GM15510 (cell line): ENCODE results near the gene WWOX.

ENCODE experiments used
- POLR2A ChIP-seq: IDR thresholded peaks from 3 replicates; pipeline ENCODE4 v1.6.1; 2011; ENCODE audit warnings: borderline replicate concordance; ENCODE audit not compliant: insufficient read length; ENCODE audit errors: extremely low read depth

The WWOX gene

DNA sequence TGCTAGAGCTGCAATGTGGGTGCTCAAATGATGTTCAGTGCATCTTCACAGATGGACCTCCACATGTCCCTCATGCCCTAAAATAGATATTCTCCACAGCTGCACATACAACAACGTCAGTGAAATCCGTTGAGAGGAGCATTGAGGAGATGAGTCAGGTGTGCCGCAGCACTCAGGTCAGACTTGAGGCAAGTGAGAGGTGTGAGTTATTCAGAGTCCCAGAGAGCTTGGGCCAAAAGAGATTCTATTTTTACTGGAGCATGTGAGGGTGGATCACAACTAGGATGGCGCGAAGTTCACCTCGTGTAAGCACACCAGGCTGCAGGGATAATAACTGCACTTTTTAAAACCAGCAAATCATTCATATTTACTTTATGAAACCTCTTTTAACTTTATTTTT lies 855.8 kb downstream of the WWOX start:
- TF ChIP-seq POLR2A, result no peak

DNA sequence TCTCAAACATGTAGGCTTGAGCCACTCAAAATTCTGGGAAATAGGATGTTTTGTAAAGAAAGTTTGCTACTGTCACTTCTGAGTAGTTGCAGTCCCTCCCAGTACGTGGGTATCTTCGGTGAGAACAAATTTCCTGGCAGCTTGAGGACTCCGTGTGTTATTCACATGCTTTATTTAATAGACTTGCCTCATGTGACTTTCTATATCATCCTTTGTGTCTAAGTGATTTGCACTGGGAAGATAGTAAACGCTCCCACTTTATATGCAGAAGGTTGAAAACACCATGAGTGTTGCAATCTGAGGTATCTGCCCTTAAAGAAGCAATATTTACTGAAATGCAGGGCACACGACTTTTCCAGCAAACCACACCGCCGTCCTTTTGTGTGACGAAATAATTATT lies 857.4 kb downstream of the WWOX start:
- TF ChIP-seq POLR2A, result no peak

DNA sequence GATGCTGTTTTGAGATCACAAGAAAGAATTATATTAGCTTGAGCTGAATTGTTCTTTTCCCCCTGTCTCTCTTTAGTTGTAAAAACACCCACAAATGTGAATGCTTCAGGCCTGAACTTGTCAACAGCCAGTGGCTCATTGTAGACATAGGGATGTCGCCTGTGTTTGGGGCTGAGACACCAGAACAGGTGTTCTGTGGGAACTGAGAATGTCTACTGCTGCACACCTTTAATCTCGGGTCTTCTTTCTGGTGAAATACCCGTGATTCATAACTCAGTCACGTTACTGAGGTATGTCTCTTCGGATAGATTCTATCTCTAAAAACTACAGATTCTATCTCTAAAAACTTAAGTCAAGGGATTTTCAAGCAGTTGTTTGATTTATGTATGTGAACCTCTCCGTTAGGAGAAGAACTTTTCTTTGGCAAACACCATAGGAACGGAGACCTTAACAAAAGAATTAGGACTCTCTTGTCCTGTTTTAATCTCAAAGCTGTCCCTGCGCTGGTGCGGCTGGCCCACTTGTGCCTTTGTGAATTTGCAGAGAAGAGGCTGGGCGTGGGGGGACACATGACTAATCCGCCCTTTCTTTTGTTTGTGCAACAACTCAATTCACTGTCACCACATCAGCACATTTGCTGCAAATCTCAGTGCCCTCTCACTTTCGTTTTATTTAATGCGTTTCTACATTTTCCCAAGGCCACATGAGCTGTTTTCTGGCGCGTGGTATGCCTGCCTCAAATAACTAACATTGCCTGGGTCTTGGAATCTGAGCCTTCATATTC lies 858.1 kb downstream of the WWOX start:
- no peak for TF ChIP-seq POLR2A

DNA sequence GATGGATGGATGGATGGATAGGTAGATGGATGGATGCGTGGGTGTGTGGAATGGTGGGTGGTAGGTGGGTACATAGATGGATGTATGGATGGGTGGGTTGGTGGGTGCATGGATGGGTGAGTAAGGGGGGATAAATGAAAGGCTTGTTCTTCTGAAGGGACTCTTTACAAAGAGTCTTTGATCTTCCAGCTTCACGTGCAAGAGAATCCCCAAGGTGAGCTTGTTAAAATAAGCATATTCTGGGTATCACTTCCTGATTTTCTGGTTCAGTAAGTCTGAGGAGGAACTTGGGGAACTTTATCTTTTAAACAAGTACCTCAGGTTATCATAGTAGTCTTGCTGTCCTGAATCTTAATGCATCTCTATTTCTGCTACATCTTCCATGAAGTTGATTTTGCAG lies 862.0 kb downstream of the WWOX start:
- TF ChIP-seq POLR2A, result no peak

DNA sequence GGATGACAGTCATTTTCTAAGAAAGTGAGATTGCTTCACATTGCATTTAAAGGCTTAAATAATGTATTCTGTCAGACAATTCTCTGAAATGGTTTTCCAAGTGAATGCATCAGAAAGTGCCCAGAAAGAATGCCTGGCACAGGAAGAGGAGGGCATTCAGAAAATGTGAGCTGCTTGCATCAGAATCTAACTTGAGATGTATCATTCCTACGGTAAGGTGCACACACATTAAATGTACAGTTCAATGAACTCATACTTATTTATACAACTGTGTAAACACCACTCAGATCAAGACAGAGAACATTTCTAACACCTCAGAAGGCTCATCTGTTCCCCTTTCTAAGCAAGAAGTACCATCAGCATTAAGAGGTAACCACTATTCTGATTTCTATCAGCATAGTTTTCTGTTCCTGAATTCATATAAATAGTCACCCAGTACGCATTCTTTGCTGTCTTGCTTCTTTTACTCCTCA lies 863.0 kb downstream of the WWOX start:
- no peak for TF ChIP-seq POLR2A

DNA sequence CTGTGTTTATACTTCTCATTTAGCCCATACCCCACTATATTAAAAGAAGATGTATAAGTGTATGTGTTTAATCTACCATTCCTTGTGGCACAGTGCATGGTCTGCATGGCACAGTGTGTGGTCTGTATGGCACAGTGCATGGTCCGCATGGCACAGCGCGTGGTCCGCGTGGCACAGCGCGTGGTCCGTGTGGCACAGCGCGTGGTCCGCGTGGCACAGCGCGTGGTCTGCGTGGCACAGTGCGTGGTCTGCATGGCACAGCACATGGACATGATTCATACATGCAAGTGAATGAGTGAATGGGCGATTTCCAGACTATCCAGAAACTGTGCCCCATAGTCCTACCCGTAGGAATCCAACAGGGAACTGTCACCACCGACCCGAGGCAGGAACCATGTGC lies 868.5 kb downstream of the WWOX start:
- TF ChIP-seq POLR2A, result no peak

DNA sequence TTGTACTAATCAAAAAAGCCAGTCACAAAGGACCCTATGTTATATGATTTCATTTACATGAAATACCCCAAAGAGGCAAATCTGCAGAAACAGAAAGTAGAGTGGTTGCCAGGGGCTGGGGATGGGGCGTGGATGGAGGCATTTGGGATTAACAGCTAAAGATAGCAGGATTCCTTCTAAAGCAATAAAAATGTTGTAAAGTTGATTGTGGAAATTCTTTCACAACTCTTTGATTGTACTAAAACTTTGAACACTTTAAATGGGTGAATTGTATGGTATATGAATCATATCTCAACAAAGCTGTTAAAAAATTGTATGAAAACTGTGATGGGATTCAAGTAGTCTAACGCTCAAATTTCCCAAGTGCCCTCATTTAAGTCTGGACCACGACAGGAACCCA lies 870.3 kb downstream of the WWOX start:
- no peak for TF ChIP-seq POLR2A

DNA sequence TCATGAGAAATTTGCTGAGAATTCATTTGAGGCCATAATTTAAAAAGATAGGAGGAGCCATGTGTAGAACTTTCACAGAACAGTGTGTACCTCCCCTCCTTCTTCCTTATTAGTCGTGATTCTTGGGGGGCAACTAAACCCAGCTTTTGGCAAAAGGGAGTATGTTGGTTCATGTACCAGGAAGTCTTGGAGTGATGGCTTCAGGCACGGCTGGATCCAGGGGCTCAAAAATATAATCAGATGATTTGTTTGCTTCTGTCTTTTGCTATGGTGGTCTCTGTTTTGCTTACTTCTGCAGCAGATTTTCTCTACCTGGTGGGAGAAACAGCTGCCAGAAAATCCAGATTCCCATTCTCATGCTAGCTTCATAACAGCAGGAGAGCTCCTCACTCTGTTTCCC lies 871.2 kb downstream of the WWOX start:
- no peak for TF ChIP-seq POLR2A

DNA sequence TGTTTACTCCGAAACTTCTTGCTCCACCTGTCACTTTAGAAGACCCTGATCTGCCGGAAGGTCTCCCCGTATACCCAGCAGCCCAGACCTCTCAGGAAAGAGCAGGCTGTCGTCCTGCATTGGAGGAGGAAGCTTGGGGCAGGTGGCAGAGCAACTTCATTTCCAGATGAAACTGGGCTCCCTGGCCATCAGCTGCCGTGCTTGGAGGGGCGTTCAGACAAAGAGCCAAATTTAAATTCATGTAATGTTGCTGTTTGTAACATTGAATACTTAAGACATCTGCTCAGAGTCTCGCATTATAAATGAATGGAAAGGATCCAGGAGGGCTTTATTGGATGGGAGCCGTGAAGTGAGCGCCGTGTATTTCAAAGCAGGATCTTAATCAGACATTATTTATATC lies 872.6 kb downstream of the WWOX start:
- TF ChIP-seq POLR2A, result no peak

DNA sequence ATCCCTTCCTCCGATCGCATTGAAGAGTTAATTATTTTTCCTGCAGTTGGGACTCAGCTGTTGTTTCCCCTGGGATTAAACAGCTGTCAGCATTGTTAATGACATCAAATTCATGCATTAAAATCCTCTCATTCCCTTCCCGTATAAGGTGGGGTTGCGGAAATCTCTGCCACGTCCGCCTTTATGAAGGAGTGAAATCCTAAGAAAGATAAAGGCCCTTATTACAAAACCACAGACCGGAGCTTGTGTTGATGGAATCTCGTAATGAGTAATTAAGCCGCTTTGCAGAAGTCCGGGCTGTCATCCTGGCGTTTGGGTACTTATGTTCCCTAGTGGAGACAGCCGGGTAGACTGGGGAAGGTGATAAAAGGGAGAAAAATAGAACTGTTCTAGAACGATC lies 873.5 kb downstream of the WWOX start:
- TF ChIP-seq POLR2A, result no peak

DNA sequence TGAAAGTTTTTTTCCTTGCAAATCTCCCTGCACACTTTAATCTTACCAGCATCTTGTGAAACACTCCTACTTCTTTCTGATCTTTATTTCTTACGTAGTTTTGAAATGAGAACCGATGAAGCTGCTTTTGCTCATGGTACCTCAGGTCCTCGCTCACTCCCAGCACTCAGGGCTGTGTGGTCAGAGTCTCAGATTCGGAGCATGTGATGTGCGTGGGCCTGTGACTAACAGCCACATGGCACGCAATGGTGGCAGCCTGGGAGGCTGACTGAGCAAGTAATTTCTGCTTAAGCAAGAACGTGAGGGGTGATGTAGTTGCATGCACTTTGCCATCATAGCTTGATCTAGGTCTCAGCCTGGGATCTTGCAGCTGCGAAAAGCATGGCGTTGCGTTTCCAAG lies 876.8 kb downstream of the WWOX start:
- no peak for TF ChIP-seq POLR2A

DNA sequence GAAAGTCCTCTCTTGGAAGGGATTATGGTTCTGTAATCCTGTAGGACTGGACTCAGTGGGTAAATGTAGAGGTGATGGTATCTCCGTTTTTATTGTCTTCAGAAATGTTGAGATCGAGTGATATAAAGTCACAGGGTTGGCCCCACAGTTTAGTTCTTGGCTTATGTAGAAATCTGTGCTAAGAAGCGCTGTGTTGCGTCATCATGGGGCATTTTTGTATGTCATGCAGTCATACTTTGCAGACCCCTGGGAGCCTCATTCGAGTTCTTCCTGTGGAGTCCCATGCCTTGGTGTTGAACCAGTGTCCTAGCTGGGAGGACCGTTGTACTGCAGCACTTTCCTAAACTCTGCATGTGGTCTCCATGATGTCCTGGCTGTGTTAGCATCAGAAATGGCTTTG lies 881.4 kb downstream of the WWOX start:
- TF ChIP-seq POLR2A, result no peak

DNA sequence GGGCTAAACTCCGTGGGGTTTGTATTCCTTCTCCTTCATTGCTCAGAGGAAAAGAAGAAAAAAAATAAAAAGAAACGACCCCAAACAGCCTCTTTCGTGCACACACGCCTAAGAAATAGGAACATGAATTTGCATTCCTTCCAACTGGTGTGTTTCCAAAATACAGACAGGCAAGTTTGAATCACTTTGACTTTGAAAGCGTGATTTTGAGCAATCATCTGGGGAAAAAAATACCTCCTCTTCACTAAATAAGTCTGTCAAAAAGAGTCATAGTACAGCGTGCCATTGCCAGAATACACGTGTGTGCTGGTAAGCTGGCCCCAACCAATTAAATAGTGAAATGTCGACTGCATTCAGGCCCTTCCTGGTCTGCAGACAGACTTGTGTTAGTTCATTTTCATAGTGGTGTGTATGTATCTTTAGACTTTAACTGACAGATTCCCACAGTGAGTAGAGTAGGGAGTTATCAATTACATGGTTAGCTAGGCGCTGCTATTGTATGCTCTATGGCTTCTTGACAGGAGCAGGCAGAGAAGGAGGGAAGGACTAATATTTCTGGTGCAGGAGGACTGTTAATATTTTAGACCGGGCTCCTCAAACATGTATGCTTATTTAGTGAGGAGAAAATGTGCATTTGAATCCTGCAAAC lies 882.8 kb downstream of the WWOX start:
- TF ChIP-seq POLR2A, result no peak

DNA sequence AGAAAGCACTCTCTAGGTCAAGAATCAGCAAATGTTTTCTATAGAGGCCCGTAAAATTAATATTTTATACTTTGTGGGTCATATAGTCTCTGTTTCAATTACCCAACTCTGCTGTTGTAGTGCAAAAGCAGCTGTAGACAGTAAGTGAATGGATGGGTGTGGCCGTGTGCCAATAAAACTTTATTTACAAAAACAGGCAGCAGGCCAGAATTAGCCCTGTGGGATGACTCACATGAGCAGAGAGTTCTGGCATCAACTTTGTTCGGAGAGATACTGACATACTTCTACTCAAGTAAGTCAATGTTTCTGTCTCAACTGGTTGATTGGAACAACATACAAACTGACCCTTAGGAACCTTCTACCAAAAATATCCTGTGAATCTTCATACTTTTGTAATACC lies 884.9 kb downstream of the WWOX start:
- TF ChIP-seq POLR2A, result no peak

DNA sequence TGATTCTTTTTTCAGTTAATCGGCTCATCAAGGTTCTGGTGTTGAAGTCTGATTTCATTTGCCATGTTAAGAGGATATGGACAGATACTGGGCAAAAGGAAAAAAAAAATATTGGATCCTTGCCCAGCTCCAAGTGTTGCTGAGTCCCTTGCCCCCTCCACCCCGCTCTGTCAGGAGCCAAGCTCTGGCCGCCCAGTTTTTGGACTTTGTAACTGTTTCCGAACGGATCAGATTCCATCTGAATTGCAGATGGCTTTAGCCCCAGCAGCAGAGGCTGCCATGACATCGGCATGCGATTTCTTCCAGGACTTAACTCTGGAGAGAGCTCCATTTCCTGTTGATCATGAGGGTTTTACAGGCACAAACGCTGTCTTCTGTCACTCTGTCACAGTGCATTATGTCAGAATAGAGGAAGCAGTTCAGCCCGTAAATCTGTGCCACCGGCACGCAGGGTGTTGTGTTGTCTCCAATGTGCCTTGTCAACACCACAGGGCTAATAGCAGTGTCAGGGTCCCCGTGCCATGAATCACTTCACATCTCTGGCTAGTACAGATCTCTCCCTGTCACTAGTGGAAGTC lies 885.5 kb downstream of the WWOX start:
- TF ChIP-seq POLR2A, result no peak
